Measurements from ENCODE around the gene NEGR1. TPM values are rescaled to one million over a fixed set of nuclear protein-coding genes. Genes with fewer than 3 reads are reported as not detected.

Gene NEGR1
- total and polyA plus RNA-seq, 4 donors: 0.86 to 7.3 (median 2.5) TPM

DNA sequence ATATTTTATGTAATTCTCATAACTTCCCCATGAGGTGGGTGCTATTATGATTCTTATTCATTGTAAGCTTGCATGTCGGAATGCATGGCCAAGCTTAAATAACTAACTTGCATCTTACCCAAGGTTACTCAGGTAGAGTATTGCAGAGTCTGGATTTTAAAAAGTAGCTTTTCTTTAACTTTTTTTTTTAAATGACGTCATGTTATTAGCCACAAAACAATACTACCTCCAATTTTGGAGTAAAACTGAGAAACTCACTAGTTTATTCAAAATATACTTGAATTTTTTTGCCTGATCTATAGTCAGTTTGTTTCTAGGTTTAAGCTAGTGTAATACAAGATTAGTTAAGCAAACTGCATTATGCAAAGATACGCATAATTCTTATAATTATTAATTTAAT is 57.8 kb downstream of the NEGR1 start:
- no peaks in the 10 kb centered on the region for H3K9me3 ChIP-seq (ENCODE audit: control insufficient read depth in 4 of 4, insufficient read depth in 3 of 4, low read length in 3 of 4)
- H3K27ac ChIP-seq (ENCODE audit: low read depth in 1 of 2, low read length in 1 of 2): no peak overlapping the region
- H3K27me3 ChIP-seq (ENCODE audit: control insufficient read depth in 3 of 3, insufficient read depth in 3 of 3, low read length in 2 of 3): no peaks in the 10 kb centered on the region
- DNase-seq (no peak), ATAC-seq (ENCODE audit: insufficient read depth, low FRiP score) (no peak)
- TF ChIP-seq, protein P1, sequence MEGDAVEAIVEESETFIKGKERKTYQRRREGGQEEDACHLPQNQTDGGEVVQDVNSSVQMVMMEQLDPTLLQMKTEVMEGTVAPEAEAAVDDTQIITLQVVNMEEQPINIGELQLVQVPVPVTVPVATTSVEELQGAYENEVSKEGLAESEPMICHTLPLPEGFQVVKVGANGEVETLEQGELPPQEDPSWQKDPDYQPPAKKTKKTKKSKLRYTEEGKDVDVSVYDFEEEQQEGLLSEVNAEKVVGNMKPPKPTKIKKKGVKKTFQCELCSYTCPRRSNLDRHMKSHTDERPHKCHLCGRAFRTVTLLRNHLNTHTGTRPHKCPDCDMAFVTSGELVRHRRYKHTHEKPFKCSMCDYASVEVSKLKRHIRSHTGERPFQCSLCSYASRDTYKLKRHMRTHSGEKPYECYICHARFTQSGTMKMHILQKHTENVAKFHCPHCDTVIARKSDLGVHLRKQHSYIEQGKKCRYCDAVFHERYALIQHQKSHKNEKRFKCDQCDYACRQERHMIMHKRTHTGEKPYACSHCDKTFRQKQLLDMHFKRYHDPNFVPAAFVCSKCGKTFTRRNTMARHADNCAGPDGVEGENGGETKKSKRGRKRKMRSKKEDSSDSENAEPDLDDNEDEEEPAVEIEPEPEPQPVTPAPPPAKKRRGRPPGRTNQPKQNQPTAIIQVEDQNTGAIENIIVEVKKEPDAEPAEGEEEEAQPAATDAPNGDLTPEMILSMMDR (IDR thresholded peaks at IDR 0.05; ENCODE audit: control extremely low read depth, extremely low read depth): no peak
- no peaks in the 10 kb centered on the region for H3K4me1 ChIP-seq (ENCODE audit: control insufficient read depth in 5 of 5, insufficient read depth in 5 of 5, low read length in 5 of 5)
- H3K36me3 ChIP-seq (ENCODE audit: control insufficient read depth in 4 of 4, insufficient read depth in 4 of 4, low read length in 4 of 4): no peaks in the 10 kb centered on the region
- H3K9ac ChIP-seq (ENCODE audit: insufficient read depth in 1 of 2, low read length in 2 of 2): no peak overlapping the region
- H3K4me3 ChIP-seq: no peak overlapping the region
- 92 to 93% methylated on average over 3 of the region's 3 CpGs for WGBS, 2 donors

DNA sequence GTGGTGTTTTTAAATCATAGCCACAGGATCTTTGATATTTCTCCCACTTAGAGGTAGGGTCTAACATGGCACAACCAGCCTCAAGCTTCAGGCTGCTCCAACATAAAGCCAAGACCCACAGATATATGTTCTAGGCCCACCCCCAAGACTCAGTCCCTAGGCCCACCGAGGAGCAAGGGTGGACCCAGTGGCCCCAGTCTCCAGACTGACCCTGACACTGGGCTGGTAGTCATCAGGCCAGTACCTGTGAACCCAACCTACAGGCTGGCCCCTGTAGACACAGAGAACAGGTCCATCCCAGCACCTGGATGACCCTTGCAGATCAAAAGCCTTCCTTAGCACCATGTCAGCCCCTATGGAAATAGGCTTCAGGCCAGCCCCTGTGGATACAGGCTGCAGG is 60.5 kb downstream of the NEGR1 start:
- no peak for DNase-seq
- Histone ChIP-seq H3K4me3 (no peak overlapping the region), H3K36me3 (ENCODE audit: control insufficient read depth in 4 of 4, insufficient read depth in 4 of 4, low read length in 4 of 4) (no peaks in the 10 kb centered on the region), H3K9me3 (ENCODE audit: control insufficient read depth in 4 of 4, insufficient read depth in 3 of 4, low read length in 3 of 4) (no peaks in the 10 kb centered on the region), H3K27me3 (ENCODE audit: control insufficient read depth in 3 of 3, insufficient read depth in 3 of 3, low read length in 2 of 3) (no peaks in the 10 kb centered on the region), H3K9ac (ENCODE audit: insufficient read depth in 1 of 2, low read length in 2 of 2) (no peak overlapping the region), H3K27ac (ENCODE audit: low read depth in 1 of 2, low read length in 1 of 2) (no peak overlapping the region), H3K4me1 (ENCODE audit: control insufficient read depth in 5 of 5, insufficient read depth in 5 of 5, low read length in 5 of 5) (no peaks in the 10 kb centered on the region)
- 76 to 100% methylated on average over 1 of the region's 1 CpG for WGBS, 2 donors
- TF ChIP-seq, protein P1 (IDR thresholded peaks at IDR 0.05; ENCODE audit: control extremely low read depth, extremely low read depth): no peak
- ATAC-seq (ENCODE audit: insufficient read depth, low FRiP score): no peak

DNA sequence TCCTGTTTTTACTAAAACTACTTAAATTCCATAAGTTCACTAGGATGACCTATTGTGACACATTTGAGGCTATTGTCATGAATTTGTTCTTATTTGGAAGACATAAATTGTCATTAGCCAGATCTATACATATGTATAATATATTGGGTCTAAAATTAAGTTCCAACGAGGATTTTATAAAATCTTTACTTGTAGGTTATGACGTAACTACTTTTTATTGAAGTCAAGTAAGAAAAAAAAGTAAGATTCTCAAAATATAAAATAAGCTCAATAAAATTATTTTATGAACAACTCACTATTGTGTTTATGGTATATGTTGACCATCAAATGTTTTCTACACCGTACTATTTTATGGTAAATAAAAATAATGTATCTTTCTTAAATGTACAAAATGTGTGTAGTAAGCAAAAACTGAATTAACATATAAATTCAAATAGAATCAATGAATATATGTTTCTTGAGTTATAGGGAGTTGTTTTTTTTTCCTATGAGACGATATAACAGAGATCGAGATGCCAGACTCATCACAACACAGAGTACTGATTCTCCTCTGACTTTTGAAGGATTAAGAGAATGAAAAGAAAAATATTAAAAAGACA is 64.1 kb downstream of the NEGR1 start:
- Histone ChIP-seq H3K27me3 (ENCODE audit: control insufficient read depth in 3 of 3, insufficient read depth in 3 of 3, low read length in 2 of 3) (no peaks in the 10 kb centered on the region), H3K4me3 (no peak overlapping the region), H3K9me3 (ENCODE audit: control insufficient read depth in 4 of 4, insufficient read depth in 3 of 4, low read length in 3 of 4) (no peaks in the 10 kb centered on the region), H3K36me3 (ENCODE audit: control insufficient read depth in 4 of 4, insufficient read depth in 4 of 4, low read length in 4 of 4) (no peaks in the 10 kb centered on the region), H3K4me1 (ENCODE audit: control insufficient read depth in 5 of 5, insufficient read depth in 5 of 5, low read length in 5 of 5) (no peaks in the 10 kb centered on the region), H3K9ac (ENCODE audit: insufficient read depth in 1 of 2, low read length in 2 of 2) (no peak overlapping the region), H3K27ac (ENCODE audit: low read depth in 1 of 2, low read length in 1 of 2) (no peak overlapping the region)
- TF ChIP-seq, protein P1 (IDR thresholded peaks at IDR 0.05; ENCODE audit: control extremely low read depth, extremely low read depth): no peak
- no peak for ATAC-seq (ENCODE audit: insufficient read depth, low FRiP score)
- WGBS, 2 donors: 83 to 95% methylated on average over 5 of the region's 5 CpGs
- DNase-seq: no peak

DNA sequence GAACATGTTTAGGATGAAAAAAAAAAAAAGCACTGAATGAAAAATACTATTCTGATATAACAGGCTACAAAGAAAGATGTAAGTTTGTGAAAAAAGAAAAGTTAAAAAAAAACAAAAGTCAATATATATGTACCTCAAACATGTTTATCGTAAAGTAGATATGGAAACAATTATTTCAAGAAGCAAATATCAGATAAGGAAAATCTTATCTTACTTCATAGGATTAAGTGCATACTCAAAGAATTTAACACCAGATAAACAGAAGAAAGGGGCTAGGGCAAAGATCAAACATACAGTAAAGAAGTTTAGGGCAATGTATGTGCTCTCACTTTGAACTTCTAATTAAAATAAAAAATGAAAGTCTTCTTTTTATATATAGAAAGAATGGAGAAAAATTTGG is 75.3 kb downstream of the NEGR1 start:
- Histone ChIP-seq H3K4me1 (ENCODE audit: control insufficient read depth in 5 of 5, insufficient read depth in 5 of 5, low read length in 5 of 5) (no peaks in the 10 kb centered on the region), H3K9ac (ENCODE audit: insufficient read depth in 1 of 2, low read length in 2 of 2) (no peak overlapping the region), H3K27ac (ENCODE audit: low read depth in 1 of 2, low read length in 1 of 2) (no peak overlapping the region), H3K9me3 (ENCODE audit: control insufficient read depth in 4 of 4, insufficient read depth in 3 of 4, low read length in 3 of 4) (no peaks in the 10 kb centered on the region), H3K36me3 (ENCODE audit: control insufficient read depth in 4 of 4, insufficient read depth in 4 of 4, low read length in 4 of 4) (no peaks in the 10 kb centered on the region), H3K27me3 (ENCODE audit: control insufficient read depth in 3 of 3, insufficient read depth in 3 of 3, low read length in 2 of 3) (no peaks in the 10 kb centered on the region), H3K4me3 (no peak overlapping the region)
- WGBS, 2 donors: 62 to 70% methylated on average over 1 of the region's 1 CpG
- DNase-seq (no peak), ATAC-seq (ENCODE audit: insufficient read depth, low FRiP score) (no peak)
- TF ChIP-seq, protein P1 (IDR thresholded peaks at IDR 0.05; ENCODE audit: control extremely low read depth, extremely low read depth): no peak

Data from lung (tissue), 12 donors.